HG03342 (cell line): ENCODE data around the gene FOXJ3.

Experiments used
- ATAC-seq: cut with Tn5 transposase; IDR thresholded peaks from one replicate; pipeline ENCODE4 v1.9.1; 2021; ENCODE audit warnings: mild to moderate bottlenecking, moderate library complexity; ENCODE audit not compliant: unreplicated experiment

Gene FOXJ3

DNA sequence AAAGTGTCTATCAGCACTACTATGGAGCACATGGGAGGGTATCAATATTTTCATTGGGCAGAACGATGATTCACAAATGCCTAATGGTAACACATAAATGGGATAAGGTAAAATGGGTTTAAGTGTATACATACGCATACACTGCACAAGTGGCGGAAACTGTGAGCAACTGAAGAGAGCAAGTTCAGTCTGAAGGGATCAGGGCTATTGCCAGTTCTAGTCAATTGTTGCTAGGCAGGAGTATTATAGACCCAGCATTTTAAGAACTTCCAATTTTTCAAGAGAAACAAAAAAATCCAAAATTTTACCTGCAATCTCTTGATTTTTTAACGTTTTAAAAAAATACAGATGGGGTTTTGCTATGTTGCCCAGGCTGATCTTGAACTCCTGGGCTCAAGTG is 23.1 kb downstream of the FOXJ3 start:
- no peak for ATAC-seq

- no peak for ATAC-seq
These were observed 23.9 kb downstream of the FOXJ3 start for GRCh38 chr1:42311138-42311537.

DNA sequence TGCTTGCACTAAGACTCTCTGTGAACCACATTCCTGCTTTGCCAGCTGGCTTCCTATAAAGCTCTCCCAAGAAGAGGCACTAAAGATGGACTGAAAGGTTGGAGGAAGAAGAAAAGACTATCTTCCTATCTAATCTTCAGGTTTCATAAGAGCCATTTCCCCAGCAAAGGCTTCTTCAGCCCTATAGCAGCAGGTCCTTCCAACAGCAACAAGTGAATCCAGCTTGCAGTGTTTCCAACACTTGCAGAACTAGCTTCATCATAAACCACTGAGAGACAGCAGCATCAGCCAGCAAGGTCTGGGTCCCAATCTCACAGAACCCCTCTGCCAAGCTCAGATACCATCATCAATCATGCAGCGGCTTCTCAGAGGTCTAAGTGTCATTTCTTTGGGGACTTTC is 28.1 kb downstream of the FOXJ3 start:
- no peak for ATAC-seq

DNA sequence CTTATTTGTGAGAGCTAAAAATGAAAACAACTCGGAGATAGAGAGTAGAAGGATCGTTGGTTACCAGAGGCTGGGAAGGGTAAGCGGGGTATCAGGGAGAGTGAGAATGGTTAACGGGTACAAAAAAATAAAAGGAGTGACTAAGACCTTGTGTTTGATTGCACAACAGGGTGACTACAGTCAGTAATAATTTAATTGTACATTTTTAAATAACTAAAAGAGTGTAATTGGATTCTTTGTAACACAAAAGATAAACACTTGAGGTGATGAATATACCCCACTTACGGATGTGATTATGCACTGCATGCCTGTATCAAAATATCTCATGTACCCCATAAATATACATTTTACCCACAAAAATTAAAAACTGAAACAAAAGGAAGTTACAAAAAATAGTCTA is 29.4 kb downstream of the FOXJ3 start:
- no peak for ATAC-seq

DNA sequence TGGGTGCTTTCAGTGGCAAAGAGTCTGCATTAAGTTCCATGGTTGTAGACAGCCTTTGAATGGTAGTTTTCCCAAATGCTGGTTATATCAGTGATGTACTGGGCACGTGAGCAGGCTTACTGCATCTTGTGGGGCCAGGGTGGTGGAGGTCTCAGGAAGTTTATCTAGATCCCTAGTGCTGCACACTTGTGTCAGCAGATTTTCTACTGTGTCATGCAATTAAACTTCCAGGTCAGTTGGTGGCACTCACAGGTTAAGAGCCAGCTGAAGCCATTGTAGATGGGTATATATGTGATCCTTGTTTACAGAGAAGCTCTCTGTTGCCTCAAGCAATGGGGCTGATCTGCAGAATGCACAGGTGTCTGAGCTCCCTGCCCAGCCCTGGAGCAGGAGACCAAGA is 33.0 kb downstream of the FOXJ3 start:
- no peak for ATAC-seq

GRCh38 chr1:42298520-42298919 is 36.5 kb downstream of the FOXJ3 start:
- ATAC-seq, result no peak

- ATAC-seq, result no peak
These were observed 39.2 kb downstream of the FOXJ3 start for GRCh38 chr1:42295816-42296215.

DNA sequence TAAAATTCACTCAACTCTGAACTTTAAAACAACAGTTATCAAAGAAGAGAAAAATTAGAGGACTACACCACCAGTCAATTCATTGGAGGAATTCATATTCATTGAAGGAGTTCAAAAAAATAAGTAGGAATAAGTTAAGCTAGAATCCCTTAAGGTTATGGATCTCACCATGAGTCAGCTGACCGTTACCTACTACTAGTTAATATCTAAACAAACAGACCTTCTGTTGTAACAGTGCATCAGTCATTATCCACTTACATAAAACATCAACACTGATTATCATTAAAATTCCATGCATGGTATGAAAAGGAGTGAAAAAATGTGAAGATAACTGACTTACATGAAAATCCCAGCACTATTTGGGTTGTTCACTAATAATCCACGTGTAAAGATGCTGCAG is 44.9 kb downstream of the FOXJ3 start:
- ATAC-seq, result no peak

DNA sequence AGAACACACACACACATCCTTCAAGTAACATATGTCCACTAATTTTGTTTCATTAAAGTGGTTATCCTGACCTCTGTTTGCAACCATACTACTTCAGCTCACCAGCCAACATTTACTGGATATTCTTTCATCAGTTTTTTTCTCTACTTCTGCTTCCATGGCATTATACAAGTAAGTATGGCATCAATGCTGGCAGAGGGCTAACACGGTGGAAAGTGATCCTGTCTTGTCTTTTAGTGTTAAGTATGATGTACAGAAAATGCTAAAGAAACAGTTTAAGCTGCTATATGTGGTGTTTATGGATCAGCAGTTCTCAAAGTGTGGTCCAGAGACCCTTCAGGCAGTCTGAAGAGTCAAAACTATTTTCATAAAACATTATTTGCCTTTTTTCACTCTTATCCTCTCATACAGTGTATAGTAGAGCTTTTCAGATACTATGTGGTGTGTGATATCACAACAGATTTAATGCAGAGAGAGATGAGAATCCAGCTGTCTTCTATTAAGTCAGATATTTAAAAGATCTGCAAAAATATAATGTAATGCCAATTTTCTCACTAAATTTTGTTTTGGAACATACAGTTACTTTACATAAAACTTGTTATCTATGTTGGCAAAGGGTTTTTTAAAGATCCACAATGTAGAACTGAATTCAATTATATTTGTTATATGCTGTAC is 46.6 kb downstream of the FOXJ3 start:
- no peak for ATAC-seq

DNA sequence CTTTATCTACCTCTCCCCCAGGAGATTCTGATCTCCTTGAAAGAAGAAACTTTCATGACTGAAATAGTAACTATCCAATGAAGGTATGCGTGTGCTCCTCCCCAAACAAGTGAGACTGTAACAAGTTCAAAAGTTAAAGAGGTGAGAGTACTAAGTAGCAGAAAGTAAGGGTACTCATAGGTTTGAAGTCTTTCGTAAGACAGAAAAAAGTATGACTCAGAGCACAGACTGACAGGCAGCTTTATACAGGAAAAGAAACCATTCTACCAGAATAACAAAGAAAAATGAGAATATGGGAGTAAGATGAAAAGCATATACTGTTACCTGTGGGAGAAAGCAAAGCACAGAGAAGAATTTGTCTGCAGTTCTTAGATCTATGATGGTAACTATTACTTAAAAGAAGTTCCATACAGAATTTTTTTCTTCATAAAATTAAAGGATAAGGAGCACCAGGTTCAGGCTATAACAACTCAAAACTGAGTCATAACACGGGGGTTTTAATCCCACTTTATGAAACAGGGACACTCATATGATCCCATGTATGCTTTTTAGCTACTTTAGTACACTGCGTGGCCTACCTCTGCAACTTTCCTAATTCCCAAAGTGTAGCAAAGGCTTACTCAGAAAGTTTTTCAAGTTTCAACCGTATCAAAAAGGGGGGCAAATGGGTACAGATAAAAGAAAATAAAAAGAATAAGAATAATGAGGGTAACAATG is 52.0 kb downstream of the FOXJ3 start:
- no peak for ATAC-seq

DNA sequence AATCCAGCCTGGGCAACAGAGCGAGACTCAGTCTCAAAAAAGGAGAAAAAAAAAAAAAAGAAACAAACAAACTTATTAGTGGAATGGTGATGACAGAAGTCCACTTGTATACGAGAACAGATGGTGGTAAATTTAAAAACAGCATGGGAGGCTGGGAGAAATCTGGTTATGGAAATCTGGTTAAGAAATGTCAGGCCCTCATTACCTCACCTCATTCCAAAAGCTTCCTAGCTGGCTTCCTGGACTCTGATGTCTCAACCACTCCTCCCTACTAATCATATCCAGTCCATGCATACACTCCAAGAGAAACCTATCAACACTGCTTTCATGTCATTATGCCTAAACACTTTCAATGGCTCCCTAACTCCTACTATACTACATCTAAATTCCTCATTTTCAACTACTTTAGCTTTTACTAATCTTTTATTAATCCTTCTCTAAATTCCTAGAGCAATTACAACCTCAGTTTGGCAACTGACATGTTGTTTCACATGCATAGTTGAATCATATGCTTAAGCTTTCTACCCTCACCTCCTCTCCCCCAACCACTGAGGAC is 52.9 kb downstream of the FOXJ3 start:
- no peak for ATAC-seq

DNA sequence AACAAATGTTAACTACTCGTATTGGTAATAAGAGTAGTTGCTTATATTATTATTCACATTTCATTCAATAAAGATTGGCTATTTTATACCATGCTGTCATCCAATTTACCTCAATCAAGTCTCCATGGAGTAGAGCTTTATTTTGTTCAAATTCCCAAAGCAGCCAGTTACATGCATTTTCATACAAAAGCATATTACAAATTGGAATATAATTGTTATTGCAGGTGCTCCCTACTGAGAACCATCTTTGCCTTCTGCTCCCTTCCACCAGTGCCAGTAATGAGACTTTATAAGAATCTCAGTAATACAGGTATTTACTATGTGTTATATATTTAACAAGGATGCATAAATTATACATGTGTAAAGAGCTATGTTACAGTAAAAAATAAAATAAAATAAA is 54.2 kb downstream of the FOXJ3 start:
- no peak for ATAC-seq

DNA sequence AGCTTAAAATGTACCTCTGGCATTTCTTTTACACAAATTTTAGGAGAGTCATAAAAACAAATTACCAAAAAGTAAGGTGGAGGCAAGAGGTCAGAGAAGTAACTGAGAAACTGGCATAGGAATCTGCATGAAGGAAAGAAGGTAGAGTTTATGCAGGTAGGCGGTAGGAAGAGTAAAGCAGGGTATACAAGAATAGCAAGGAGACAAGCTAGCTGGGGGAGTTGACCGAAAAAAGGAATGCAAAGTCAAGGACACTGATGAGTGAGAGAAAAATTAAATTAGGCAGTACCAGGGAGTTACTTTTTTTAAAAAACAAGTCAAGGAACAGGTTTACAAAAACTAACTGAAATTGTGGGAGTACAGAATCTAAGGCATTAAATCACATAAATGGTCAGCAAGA is 56.0 kb downstream of the FOXJ3 start:
- ATAC-seq, result no peak

GRCh38 chr1:42272920-42273319 is 62.1 kb downstream of the FOXJ3 start:
- ATAC-seq, result no peak

- ATAC-seq, result no peak
These were observed 67.1 kb downstream of the FOXJ3 start for GRCh38 chr1:42267904-42268303.

- no peak for ATAC-seq
These were observed 68.5 kb downstream of the FOXJ3 start for GRCh38 chr1:42266253-42267135.

DNA sequence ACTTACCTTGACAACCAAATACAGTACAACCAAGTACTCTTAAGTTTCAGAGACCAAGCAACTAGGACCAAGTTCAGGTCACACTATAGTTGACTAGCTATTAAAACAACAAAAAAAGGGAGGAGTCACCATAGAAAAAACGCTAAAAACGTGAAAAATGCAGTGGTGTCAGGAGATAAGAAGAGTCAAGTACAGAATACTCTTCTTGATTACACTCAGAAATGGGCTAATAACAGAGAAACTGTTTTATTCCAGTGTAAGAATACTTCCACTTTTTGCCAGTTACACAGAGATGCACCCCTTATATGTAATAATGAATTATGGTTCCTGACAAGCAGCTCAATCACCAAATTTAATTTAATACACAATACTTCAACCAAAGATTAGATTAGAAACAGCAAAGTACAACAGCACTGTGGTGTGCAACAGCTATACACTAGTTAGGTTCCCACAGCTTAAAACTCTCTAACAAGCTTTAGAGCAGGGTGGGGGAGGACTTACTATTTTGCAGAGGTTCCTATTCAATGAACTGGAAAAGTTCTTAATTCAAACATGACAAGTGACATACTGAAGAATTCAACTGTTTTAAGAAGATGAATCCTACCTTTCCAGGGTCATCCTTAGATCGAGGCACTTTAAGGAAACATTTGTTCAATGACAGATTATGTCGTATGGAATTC is 70.4 kb downstream of the FOXJ3 start:
- no peak for ATAC-seq

- ATAC-seq, result no peak
These were observed 72.0 kb downstream of the FOXJ3 start for GRCh38 chr1:42263019-42263418.

DNA sequence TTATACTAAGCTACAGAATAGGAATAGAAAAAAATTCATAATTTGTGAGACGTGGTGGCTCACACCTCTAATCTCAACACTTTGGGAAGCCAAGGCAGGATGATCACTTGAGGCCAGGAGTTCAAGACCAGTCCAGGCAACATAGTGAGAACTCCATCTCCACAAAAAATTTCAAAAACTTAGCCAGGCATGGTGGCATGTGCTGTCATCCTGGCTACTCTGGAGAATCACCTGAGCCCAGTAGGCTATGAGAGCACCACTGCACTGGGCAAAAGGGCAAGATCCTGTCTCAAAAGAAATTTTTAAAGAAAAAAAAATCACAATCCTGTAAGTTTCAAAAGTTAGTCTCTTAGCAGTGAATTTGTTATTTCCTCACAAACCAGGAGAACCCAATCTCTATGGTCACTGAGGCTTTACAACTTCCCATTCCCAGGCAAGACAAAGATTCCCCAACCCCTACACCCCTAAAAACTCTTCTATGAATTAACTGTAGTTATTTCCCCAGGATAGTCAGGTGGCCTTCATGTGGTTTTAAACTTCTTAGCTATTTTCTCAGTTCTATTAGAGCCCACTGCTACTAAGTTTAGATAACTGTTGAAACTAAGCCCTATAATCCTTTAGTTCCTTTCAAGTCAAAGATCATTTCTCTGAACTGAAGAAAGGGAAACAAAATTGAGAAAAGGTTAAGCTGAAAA is 74.5 kb downstream of the FOXJ3 start:
- no peak for ATAC-seq

DNA sequence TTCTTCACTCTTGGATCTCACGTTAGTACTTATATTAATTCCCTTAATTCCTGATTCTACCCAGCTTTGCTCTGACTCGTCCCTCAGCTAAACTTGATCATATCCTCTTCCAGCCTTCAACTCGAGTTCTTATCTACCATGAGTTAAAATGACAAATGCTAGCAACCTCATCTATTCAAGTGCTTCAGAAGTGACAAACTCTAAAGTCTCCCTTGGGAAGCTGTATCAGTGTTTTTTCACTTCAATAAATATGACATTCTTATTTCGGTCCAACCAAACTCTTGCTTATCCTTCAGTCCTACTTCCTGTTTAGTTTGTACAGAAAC is 75.3 kb downstream of the FOXJ3 start:
- ATAC-seq, result peak; percentile 15
